Measurements from ENCODE around the gene KLHL1. TPM values are rescaled to one million over a fixed set of nuclear protein-coding genes. Genes with fewer than 3 reads are reported as not detected.

KLHL1 gene
- total RNA-seq, 1 donor from 2014 or later: not detected

DNA sequence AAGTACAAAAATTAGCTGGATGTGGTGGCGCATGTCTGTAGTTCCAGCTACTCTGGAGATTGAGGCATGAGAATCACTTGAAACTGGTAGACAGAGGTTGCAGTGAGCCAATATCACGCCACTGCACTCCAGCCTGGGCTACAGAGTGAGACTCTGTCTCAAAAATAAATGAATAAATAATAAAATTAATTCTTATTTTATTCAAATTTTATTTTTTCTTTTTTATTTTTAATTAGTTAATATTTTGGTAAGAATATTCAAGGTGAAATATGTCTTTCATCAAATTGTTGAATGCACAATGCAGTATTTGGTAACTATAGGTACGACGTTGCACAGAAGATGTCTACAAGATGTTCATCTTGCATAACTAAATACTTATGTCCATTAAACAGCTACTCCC lies 111.2 kb downstream of the KLHL1 start:
- no peak overlapping the region for H3K27ac ChIP-seq
- no peaks in the 10 kb centered on the region for H3K79me2 ChIP-seq (ENCODE audit: low read depth)
- no peak overlapping the region for H3K9ac ChIP-seq
- H4K20me1 ChIP-seq (ENCODE audit: low read depth): no peaks in the 10 kb centered on the region
- Mint-ChIP-seq H3K4me3 (no peak overlapping the region), H3K9me3 (no peaks in the 10 kb centered on the region), H3K27ac (no peak overlapping the region), H3K4me1 (no peaks in the 10 kb centered on the region), H3K36me3 (no peaks in the 10 kb centered on the region), H3K27me3 (ENCODE audit: insufficient read depth, low read depth) (no peaks in the 10 kb centered on the region)
- H2AFZ ChIP-seq (replicated peaks): no peak overlapping the region
- no peak overlapping the region for H3K4me2 ChIP-seq
- H3F3A ChIP-seq (ENCODE audit: low read depth): no peaks in the 10 kb centered on the region
- TF ChIP-seq EZH2phosphoT487 (IDR thresholded peaks at IDR 0.05): no peak
- no peak for TF ChIP-seq EZH2 (IDR thresholded peaks at IDR 0.05)
- TF ChIP-seq, protein P1, sequence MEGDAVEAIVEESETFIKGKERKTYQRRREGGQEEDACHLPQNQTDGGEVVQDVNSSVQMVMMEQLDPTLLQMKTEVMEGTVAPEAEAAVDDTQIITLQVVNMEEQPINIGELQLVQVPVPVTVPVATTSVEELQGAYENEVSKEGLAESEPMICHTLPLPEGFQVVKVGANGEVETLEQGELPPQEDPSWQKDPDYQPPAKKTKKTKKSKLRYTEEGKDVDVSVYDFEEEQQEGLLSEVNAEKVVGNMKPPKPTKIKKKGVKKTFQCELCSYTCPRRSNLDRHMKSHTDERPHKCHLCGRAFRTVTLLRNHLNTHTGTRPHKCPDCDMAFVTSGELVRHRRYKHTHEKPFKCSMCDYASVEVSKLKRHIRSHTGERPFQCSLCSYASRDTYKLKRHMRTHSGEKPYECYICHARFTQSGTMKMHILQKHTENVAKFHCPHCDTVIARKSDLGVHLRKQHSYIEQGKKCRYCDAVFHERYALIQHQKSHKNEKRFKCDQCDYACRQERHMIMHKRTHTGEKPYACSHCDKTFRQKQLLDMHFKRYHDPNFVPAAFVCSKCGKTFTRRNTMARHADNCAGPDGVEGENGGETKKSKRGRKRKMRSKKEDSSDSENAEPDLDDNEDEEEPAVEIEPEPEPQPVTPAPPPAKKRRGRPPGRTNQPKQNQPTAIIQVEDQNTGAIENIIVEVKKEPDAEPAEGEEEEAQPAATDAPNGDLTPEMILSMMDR (IDR thresholded peaks at IDR 0.05): no peak
- H3K36me3 ChIP-seq: no peaks in the 10 kb centered on the region
- no peak for DNase-seq (ENCODE audit: low spot score)
- H3K4me3 ChIP-seq: no peak overlapping the region
- no peaks in the 10 kb centered on the region for H3K9me3 ChIP-seq (ENCODE audit: low read depth)
- no peaks in the 10 kb centered on the region for H3K27me3 ChIP-seq
- H3K4me1 ChIP-seq: no peaks in the 10 kb centered on the region

DNA sequence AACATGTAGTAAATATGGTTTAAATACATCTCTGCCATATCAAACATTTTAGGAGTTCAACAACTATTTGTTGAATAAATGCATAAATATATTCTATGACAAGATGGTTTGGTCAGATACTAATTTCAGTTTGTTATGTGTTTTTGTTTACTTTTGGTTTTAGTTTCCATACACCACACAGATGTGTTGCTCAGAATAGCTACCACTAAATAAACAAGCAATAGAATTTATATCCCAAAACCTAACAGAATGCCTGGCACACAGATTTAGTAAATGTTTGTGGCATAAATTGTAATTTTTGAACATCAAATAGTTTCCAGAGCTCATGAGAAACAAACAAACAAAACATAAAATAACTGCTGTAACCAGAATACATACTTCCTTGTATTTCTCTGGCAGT lies 127.5 kb downstream of the KLHL1 start:
- H2AFZ ChIP-seq (replicated peaks): no peak overlapping the region
- no peaks in the 10 kb centered on the region for H3K36me3 ChIP-seq
- no peak overlapping the region for H3K9ac ChIP-seq
- Mint-ChIP-seq H3K27ac (no peak overlapping the region), H3K4me3 (no peak overlapping the region), H3K4me1 (no peaks in the 10 kb centered on the region), H3K36me3 (no peaks in the 10 kb centered on the region), H3K9me3 (no peaks in the 10 kb centered on the region), H3K27me3 (ENCODE audit: insufficient read depth, low read depth) (no peaks in the 10 kb centered on the region)
- no peak overlapping the region for H3K4me3 ChIP-seq
- no peaks in the 10 kb centered on the region for H3F3A ChIP-seq (ENCODE audit: low read depth)
- H3K27me3 ChIP-seq: no peaks in the 10 kb centered on the region
- H4K20me1 ChIP-seq (ENCODE audit: low read depth): no peaks in the 10 kb centered on the region
- no peaks in the 10 kb centered on the region for H3K9me3 ChIP-seq (ENCODE audit: low read depth)
- no peaks in the 10 kb centered on the region for H3K79me2 ChIP-seq (ENCODE audit: low read depth)
- H3K27ac ChIP-seq: no peak overlapping the region
- DNase-seq (ENCODE audit: low spot score): no peak
- no peak for TF ChIP-seq EZH2 (IDR thresholded peaks at IDR 0.05)
- TF ChIP-seq, protein P1 (IDR thresholded peaks at IDR 0.05): no peak
- no peak for TF ChIP-seq EZH2phosphoT487 (IDR thresholded peaks at IDR 0.05)
- no peaks in the 10 kb centered on the region for H3K4me1 ChIP-seq
- H3K4me2 ChIP-seq: no peak overlapping the region

DNA sequence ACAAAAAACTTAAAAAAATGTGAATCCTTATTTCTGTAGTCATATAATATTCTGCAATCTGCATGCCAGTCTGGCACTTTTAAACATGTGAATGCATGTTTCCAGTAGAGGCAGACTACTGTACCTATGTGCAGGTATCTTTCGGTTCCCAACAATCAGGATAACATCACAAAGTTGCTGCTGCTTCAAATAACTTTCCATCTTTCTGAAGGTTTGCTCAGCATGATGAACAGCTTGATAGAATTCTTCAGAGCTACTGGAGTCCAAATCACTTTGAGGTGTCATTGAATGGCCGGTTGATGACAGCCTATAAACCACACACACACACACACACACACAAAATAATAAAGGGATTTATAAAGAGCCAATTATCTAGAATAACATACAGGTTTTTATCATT lies 132.8 kb downstream of the KLHL1 start:
- H3K27ac Mint-ChIP-seq: no peak overlapping the region
- H2AFZ ChIP-seq (replicated peaks): no peak overlapping the region
- H3K9me3 ChIP-seq (ENCODE audit: low read depth): no peaks in the 10 kb centered on the region
- DNase-seq (ENCODE audit: low spot score): no peak
- H4K20me1 ChIP-seq (ENCODE audit: low read depth): no peaks in the 10 kb centered on the region
- TF ChIP-seq EZH2phosphoT487 (IDR thresholded peaks at IDR 0.05) (no peak), EZH2 (IDR thresholded peaks at IDR 0.05) (no peak)
- TF ChIP-seq, protein P1 (IDR thresholded peaks at IDR 0.05): no peak
- no peak overlapping the region for H3K4me3 ChIP-seq
- no peaks in the 10 kb centered on the region for H3K4me1 ChIP-seq
- no peak overlapping the region for H3K4me2 ChIP-seq
- no peak overlapping the region for H3K27ac ChIP-seq
- peaks cover 4% of the 10 kb centered on the region for H3K4me1 Mint-ChIP-seq
- no peaks in the 10 kb centered on the region for H3K79me2 ChIP-seq (ENCODE audit: low read depth)
- H3K27me3 Mint-ChIP-seq (ENCODE audit: insufficient read depth, low read depth): no peaks in the 10 kb centered on the region
- no peaks in the 10 kb centered on the region for H3K36me3 ChIP-seq
- H3K27me3 ChIP-seq: no peaks in the 10 kb centered on the region
- H3K36me3 Mint-ChIP-seq: no peaks in the 10 kb centered on the region
- H3F3A ChIP-seq (ENCODE audit: low read depth): no peaks in the 10 kb centered on the region
- no peaks in the 10 kb centered on the region for H3K9me3 Mint-ChIP-seq
- H3K4me3 Mint-ChIP-seq: no peak overlapping the region
- H3K9ac ChIP-seq: no peak overlapping the region

Measured in neural progenitor cell (in vitro differentiated cells).